Suppressor macrophage treated with lipopolysaccharide for 1 hour (primary cell): ENCODE measurements around the gene DISP2.

Experiments
- DNase-seq, 3 donors: peaks; one replicate each; pipeline ENCODE4 v3.0.0-alpha.2; 2020 to 2022

The DISP2 gene

GRCh38 chr15:40428185-40428584, 70.2 kb downstream of the DISP2 start:
- no peak for DNase-seq
